NB4 (cell line): ENCODE results near the gene HNRNPA0.

Experiments
- DNase-seq: peaks from one replicate; pipeline ENCODE4 v3.0.0; 2010; ENCODE audit warnings: low read depth
- H3K4me3 ChIP-seq: one replicate; pipeline ENCODE4 v1.5.1; 2011; ENCODE audit warnings: mild to moderate bottlenecking, low read depth, low read length, moderate library complexity
- CTCF ChIP-seq: IDR thresholded peaks from one replicate; pipeline ENCODE4 v1.5.1; 2012; ENCODE audit warnings: low read depth, low read length
- MAX ChIP-seq: IDR thresholded peaks from 2 replicates; pipeline ENCODE4 v1.6.1; 2011; ENCODE audit warnings: low read depth, low read length
- MYC ChIP-seq: IDR thresholded peaks from 2 replicates; pipeline ENCODE4 v1.6.1; 2011; ENCODE audit warnings: low read depth, low read length
- POLR2A ChIP-seq: IDR thresholded peaks from 2 replicates; pipeline ENCODE4 v1.6.1; 2011; ENCODE audit warnings: mild to moderate bottlenecking; ENCODE audit not compliant: insufficient read length; ENCODE audit errors: extremely low read depth

Gene HNRNPA0

GRCh38 chr5:137727623-137728022, 26.5 kb downstream of the HNRNPA0 start:
- TF ChIP-seq MAX (no peak), POLR2A (no peak), CTCF (no peak), MYC (no peak)
- no peak for DNase-seq
- H3K4me3 ChIP-seq = no peak overlapping the region

GRCh38 chr5:137724251-137724650, 29.9 kb downstream of the HNRNPA0 start:
- H3K4me3 ChIP-seq = no peak overlapping the region
- no peak for TF ChIP-seq MAX
- no peak for TF ChIP-seq CTCF
- no peak for TF ChIP-seq MYC
- TF ChIP-seq POLR2A = no peak

GRCh38 chr5:137718611-137719010, 35.6 kb downstream of the HNRNPA0 start:
- no peak overlapping the region for H3K4me3 ChIP-seq
- TF ChIP-seq CTCF (no peak), MAX (no peak), POLR2A (no peak), MYC (no peak)
- no peak for DNase-seq

More at GRCh38 chr5:137724251-137724650, 29.9 kb downstream of the HNRNPA0 start:
- DNase-seq = no peak

GRCh38 chr5:137716337-137716736, 37.8 kb downstream of the HNRNPA0 start:
- TF ChIP-seq POLR2A (no peak), CTCF (no peak), MYC (no peak), MAX (no peak)
- no peak for DNase-seq
- no peak overlapping the region for H3K4me3 ChIP-seq

- H3K4me3 ChIP-seq = no peak overlapping the region
- TF ChIP-seq MAX (no peak), CTCF (no peak), MYC (no peak), POLR2A (no peak)
- no peak for DNase-seq
These were observed 38.7 kb downstream of the HNRNPA0 start for GRCh38 chr5:137715456-137715855.

- DNase-seq = peak; percentile 14
- TF ChIP-seq CTCF (no peak), MAX (no peak)
- no peak overlapping the region for H3K4me3 ChIP-seq
These were observed 39.2 kb downstream of the HNRNPA0 start for GRCh38 chr5:137714946-137715345.
